Fibroblast of upper back skin (primary cell): ENCODE data around the gene GABBR2.
A peak's percentile ranks its signal among the peaks of the same experiment; 100 is the strongest.

ENCODE experiments used
- DNase-seq: peaks from one replicate; pipeline ENCODE4 v3.0.0-alpha.2; 2013

The GABBR2 gene

DNA sequence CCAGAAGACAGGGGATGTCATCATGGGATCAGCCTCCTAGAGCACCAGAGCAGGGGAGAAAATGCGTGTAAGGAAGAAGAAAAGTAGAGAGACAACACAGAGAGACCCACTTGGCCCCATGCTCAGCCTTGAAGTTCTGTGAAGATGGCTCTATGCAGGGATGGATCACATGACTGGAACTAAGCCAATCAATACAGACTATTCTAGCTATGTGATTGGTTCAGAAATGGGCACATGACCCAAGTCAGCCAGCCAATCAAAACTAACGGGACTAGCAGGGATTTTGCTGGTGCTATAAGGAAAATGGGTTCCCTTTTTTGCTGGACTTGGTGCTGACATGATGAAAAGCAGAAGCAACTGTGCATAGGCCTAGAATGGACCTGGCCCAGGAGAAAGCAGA is 280.3 kb downstream of the GABBR2 start:
- no peak for DNase-seq

DNA sequence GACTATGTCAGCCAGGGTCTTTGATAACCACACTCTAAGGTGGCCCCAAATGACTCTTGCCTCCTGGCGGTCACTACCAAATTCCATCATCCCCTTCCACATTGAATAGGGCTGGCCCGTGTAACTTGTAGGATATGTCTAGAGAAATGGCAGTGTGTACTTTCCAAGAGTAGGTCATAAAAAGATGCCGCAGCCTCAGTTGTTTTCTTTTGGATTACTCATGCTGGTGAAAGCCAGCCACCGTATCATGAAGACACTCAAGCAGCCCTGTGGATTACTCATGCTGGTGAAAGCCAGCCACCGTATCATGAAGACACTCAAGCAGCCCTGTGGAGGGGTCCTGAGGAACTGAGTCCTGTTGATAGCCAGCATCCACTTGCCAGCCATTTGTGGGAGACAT is 281.2 kb downstream of the GABBR2 start:
- no peak for DNase-seq

- DNase-seq, result no peak
Observed at GRCh38 chr9:98425079-98425478, 283.7 kb downstream of the GABBR2 start.

- no peak for DNase-seq
Observed at GRCh38 chr9:98419260-98419603, 289.5 kb downstream of the GABBR2 start.

- no peak for DNase-seq
Observed at GRCh38 chr9:98418578-98419259, 290.0 kb downstream of the GABBR2 start.

- no peak for DNase-seq
Observed at GRCh38 chr9:98416294-98417248, 292.2 kb downstream of the GABBR2 start.

- DNase-seq, result no peak
Observed at GRCh38 chr9:98415782-98416181, 293.0 kb downstream of the GABBR2 start.

GRCh38 chr9:98413084-98413483 is 295.7 kb downstream of the GABBR2 start:
- no peak for DNase-seq

GRCh38 chr9:98412101-98412842 is 296.5 kb downstream of the GABBR2 start:
- no peak for DNase-seq

GRCh38 chr9:98410185-98410697 is 298.5 kb downstream of the GABBR2 start:
- DNase-seq, result peak; percentile 79

DNA sequence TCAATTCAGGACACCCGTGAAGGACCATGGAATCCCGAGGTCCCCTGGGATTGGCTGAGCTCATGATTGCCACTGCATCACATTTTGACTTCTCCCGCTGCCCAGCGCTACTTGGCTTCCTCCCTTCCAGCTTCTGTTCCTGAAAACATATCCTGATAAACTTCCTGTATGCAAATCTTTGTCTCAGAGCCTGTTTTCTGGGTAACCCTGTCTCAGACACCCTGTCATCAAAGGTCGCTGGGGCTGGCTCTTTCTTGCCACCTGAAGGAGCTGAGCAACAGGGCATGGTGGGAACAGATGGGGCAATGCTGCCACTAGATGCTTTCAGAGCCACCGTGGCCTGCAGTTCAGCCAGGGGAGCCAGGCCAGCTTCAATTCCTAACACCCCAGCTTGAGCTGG is 299.0 kb downstream of the GABBR2 start:
- DNase-seq, result no peak

- DNase-seq, result no peak
Observed at GRCh38 chr9:98406469-98406868, 302.3 kb downstream of the GABBR2 start.

DNA sequence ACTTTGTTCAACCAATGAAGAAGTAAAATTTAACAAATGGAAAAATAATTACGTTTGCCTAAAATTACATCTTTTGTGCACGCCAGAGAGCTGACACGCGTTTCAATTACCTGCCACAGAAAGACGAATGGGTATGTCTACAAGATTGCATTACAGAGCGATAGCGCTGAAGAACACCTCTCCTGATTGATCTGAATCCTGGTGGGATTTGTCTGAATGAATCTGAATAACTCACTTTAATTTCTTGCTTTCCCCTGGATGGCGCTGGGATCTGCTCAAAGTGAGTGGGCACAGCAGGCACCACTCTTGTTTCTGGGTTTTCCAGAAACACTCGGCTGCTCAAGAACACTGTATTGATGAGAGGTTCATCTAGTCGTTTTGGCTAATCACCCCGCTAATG is 304.5 kb downstream of the GABBR2 start:
- no peak for DNase-seq

- no peak for DNase-seq
Observed at GRCh38 chr9:98403715-98404114, 305.0 kb downstream of the GABBR2 start.

DNA sequence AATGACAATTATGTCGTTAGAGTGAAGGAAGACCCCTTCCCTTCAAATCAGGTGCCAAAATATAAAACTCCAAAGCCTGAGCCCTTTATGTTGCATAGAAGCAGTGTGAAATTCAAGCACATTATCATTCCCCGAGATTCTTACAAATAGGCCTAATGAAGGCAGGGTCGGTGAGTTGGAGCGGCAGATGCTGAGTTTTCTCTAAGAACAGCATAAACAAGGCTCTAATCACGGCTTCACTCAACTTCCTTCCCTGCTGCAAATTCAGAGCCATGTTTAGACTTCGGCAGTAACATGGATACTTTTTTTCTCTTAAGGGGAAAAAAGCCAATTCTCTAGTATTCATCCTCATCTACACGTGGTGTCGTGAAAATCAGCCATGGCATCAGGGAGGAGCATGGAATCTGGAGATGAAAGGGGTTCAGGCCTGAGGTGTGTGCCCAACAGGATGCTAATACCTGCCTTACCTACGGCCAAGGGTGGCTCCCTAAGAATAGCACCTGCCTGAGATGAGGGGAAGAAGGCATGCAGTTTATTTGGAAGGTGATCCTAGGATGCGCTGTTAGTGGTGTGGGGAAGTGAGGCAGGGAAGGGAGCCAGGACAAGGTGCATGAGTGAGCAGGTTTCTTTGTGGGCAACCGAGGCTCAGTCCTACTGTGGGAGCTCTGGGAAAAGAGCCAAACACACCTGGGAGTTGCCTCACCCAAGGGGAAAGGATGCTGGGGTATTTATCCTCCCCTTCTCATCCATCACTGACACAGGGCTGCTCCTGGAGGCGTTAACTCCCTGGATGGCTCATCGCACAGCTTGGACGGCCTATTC is 306.5 kb downstream of the GABBR2 start:
- DNase-seq, result no peak

- DNase-seq, result no peak
Observed at GRCh38 chr9:98401140-98402018, 307.4 kb downstream of the GABBR2 start.

- no peak for DNase-seq
Observed at GRCh38 chr9:98399950-98400683, 308.6 kb downstream of the GABBR2 start.

DNA sequence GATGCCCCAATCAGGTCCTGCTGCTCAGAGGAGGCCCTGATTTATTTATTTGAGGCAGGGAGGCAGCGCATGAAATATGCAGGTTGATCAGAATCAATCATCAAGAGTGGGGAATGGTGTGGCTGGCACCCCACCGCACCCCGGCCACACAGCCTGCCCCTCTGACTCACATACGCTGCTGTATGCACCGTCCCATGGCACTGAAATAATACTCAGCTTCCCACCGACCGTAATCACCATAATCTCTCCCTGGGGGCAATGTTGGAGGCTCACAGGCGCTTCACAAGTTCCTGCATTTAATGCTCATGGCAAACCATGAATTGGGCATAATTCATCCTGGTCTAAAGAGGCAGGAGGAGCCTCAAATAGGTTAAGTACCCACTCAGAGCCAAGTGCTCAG is 312.1 kb downstream of the GABBR2 start:
- no peak for DNase-seq

GRCh38 chr9:98396236-98396635 is 312.5 kb downstream of the GABBR2 start:
- DNase-seq, result no peak

- DNase-seq, result no peak
Observed at GRCh38 chr9:98391867-98392266, 316.9 kb downstream of the GABBR2 start.

DNA sequence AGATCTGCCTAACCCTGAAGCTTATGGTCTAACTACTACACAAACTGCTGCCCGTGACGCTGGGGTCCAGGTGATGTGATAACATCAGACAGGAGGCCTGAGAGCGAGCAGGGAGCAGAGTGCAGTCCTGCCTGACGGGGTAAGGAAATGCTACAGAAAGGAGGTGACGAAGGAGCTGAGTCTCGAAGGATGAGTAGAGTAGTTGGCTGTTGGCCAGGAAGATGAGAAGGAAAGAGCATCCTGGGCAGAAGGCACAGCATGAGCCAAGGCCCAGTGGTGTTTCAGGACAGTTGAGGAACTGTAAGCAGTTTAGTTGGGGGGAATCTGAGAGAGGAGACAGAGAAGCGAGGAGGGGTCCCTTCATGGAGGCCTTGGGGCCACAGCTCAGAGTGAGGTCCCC is 317.3 kb downstream of the GABBR2 start:
- no peak for DNase-seq
